LHCN-M2 (cell line): ENCODE results near the gene PTPRN2. TPM values are rescaled to one million over a fixed set of nuclear protein-coding genes. Genes with fewer than 3 reads are reported as not detected.

Experiments
- DNase-seq: peaks from one replicate; pipeline ENCODE4 v3.0.0-alpha.2; 2012; ENCODE audit warnings: low read depth
- total RNA-seq: library from RNA; depleted of rRNA; stranded (reverse); fragments of >200 nt; gene quantifications from 2 replicates; pipeline ENCODE4 v1.2.3, GENCODE V29; 2014

Gene PTPRN2
- total RNA-seq, 1 experiment from 2014 or later: 0.11 TPM

GRCh38 chr7:157637216-157637949 lies 950.2 kb downstream of the PTPRN2 start:
- DNase-seq: no peak

DNA sequence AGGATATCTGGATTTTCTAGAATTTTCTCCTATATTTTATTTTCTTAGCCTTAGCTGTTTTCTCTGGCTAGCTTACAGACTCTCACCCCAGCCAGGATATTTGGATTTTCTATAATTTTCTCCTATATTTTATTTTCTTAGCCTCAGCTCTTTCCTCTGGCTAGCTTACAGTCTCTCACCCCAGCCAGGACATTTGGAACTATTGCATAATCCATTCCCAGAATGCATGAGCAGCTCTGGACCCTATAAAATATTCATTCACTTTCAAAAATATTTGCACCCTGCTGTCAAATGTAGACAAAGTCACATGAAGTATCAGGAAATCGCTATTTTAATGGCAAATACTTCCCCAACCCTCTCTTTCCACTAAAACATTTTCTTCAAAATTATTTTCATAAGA lies 952.0 kb downstream of the PTPRN2 start:
- no peak for DNase-seq

- no peak for DNase-seq
Observed at GRCh38 chr7:157635148-157635500, 952.5 kb downstream of the PTPRN2 start.

GRCh38 chr7:157634401-157635147 lies 953.0 kb downstream of the PTPRN2 start:
- DNase-seq: no peak

- DNase-seq: no peak
Observed at GRCh38 chr7:157633465-157634185, 954.0 kb downstream of the PTPRN2 start.

DNA sequence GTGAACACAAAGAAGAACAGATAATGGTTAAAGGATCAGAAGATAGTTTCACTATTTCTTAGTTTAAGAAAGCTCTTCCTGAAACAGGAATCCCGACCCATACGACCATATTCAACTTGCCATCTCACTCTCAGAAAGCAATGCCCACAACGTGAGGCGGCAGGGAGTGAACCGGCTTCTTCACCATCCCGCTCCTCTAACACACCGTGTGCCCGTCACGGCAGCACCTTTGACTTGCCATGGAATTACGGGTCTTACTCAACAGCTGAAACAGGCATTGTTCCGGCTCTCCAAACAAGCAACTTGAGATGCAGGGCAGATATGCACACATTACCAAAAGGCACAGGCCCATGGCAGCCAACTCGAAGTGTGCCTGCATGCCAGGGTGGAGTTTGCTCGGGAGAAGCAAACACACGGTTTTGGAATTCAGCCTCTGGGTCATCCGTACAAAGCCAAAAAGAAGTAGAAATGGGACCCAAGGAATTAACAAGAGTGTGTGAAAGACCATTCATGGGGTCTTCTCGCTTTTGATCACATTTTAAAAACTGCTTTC lies 957.2 kb downstream of the PTPRN2 start:
- no peak for DNase-seq

DNA sequence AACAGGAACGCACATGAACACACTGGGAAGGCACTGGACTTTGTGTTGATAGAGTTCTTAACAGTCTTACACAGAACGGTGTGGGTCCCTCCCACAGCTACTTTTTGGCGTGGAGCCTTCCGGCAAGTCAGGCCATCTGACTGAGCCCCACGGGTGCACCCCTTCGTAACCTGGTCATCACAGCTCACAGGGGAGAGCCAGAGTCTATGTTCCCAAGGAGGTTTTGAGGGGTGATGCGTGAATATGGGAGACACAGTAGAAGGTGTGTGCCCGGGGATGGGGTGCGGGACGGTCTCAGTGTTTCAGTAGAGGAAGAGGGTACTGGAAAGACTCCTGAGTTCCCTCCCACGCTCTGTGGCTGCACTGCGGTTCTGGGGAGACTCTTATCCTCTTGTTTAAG lies 959.2 kb downstream of the PTPRN2 start:
- DNase-seq: no peak

DNA sequence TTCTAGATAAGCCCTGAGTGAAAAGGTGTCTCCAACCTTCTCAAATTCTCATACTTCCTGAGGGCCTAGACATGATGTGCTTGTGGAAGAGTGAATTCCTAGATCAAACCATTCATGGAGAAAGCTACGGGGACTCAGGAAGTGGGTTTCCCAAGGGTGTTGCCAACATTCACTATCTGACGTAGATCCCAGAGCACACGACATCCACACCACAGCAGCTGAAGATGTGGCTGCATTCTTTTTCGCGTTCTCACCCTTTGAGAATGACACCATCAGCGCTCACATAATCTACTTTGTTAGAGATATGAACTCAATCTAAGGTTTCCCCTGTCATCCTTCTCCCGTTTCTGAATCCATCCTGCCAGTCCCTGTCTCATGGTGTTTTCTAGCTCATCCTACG lies 960.0 kb downstream of the PTPRN2 start:
- no peak for DNase-seq

- no peak for DNase-seq
Observed at GRCh38 chr7:157627033-157627432, 960.6 kb downstream of the PTPRN2 start.

DNA sequence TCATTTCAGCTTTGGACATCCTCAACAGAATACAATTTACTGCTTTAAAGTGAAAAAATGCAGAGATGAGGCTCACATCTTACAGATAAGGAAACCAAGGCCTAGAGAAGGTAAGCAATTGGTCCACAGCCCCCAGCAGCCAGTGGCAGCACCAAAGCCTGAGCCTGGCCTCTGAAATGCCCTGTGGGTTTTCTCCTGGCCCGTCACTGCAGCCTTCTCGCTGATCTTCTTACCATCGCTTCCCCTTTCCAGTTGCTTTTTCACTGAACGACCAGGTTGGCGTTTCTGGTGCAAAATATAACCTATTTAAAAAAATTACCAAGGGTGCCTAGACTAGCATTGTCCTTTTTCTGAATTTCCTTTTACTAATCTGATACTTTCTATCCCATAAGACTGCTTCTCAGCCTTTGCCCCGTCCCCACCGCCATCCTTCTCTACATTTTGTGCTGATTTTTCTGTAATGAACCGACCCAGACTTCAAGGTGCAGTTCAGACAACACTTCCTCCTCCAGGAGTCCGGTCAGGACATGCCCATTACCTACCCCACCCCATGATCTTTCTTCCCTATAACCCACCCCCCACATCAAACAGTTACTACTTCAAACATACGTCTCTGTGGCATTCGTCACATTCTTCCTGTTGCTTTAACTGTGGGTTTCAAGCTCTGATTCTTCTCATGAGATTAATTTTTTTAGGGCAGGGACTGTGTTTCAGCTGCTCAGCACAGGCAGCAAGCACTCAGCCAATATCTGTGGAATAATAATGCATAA lies 961.5 kb downstream of the PTPRN2 start:
- DNase-seq: no peak

DNA sequence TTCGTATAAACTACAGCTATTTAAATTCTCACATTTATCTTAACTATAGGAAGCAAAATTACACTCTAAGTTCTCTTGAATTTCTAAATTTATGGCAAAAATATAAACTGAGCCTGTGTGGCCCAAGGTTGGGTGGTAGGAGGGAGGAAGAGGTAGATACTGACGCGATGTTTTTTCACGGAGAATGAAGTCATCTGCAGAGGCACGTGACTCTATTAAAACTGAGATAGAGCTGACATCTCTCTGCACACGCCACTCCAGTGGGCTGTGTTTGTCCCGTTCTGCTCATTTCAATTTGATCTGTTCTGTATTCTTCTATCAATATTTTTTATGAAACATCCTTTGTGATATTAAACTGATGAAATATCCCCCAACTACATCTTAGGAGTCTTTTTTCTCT lies 964.1 kb downstream of the PTPRN2 start:
- DNase-seq: no peak

GRCh38 chr7:157622408-157623205 lies 965.0 kb downstream of the PTPRN2 start:
- no peak for DNase-seq

- DNase-seq: no peak
Observed at GRCh38 chr7:157622000-157622399, 965.6 kb downstream of the PTPRN2 start.

DNA sequence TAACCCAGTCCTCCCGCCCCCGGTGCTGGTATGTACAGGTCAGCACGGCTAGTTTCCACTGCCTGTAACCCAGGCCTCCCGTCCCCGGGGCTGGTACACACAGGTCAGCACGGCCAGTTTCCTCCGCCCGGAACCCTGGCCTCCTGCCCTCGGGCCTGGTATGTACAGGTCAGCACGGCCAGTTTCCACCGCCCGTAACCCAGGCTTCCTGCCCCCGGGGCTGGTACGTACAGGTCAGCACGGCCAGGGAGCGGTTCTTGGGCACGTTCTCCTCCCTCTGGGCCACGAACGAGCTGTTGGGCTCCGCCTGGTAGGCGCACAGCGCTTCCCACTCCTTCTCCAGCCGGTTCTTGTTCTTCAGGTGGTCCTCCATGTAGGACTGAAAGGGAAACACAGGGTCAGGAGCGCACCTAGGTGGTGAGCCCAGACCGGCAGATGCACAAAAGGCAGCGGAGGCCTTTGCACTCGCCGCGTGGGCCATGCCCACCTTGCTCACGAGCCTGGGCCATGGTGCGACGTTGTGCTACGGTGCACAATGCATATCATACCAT lies 966.4 kb downstream of the PTPRN2 start:
- DNase-seq: no peak

GRCh38 chr7:157620616-157621015 lies 967.0 kb downstream of the PTPRN2 start:
- DNase-seq: no peak

- DNase-seq: no peak
Observed at GRCh38 chr7:157619753-157620525, 967.7 kb downstream of the PTPRN2 start.

- no peak for DNase-seq
Observed at GRCh38 chr7:157618823-157619606, 968.6 kb downstream of the PTPRN2 start.

- no peak for DNase-seq
Observed at GRCh38 chr7:157618091-157618726, 969.4 kb downstream of the PTPRN2 start.
